Activated CD4-positive, CD25-positive, alpha-beta regulatory T cell treated with anti-CD3 and anti-CD28 coated beads, Interleukin-2, amount 50 U/mL, for 72 hours (primary cell): Measurements from ENCODE around the gene RNU1-3.
"Not testable (repeated sequence)": the region's sequence is repeated elsewhere in the genome, so short reads cannot be mapped to it uniquely, and the experiment has no call there.

Source experiments
- DNase-seq: peaks from one replicate; pipeline ENCODE4 v3.0.0; 2021

The RNU1-3 gene

DNA sequence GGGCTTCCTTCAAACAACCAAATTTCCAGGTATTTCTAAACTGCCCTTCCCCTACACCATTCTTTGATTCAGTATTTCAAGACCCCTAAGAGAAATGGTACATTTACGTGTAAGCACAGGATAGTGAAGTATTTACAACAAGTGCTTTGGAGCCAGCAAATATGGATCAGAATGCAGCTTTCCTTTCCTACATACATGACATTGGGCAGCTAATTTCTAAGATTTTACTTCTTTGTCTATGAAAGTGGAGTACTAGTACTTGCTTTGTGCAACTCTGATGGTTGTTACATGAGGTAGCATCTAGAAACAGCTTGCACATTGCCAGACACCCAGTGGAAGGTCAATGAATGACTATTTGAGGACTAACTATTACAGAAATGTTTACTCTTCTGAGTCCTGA is 15.2 kb downstream of the RNU1-3 start:
- not testable (repeated sequence) for DNase-seq

DNA sequence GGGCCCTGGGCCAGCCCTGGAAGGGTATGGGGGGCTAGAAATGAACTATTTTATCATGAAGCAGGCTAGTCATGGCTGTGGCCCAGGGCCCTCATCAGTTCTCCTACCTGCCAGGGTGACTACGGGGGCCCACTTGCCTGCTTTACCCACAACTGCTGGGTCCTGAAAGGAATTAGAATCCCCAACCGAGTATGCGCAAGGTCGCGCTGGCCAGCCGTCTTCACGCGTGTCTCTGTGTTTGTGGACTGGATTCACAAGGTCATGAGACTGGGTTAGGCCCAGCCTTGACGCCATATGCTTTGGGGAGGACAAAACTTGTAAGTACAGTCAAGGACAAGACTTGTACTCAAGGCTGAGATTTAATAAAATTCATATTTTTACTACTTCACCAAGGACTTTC is 16.8 kb downstream of the RNU1-3 start:
- DNase-seq = not testable (repeated sequence)

- peak; percentile 28 for DNase-seq
These were observed 17.4 kb downstream of the RNU1-3 start for GRCh38 chr1:16649390-16649789.

- DNase-seq = peak; percentile 24
These were observed 18.0 kb downstream of the RNU1-3 start for GRCh38 chr1:16648756-16649155.

DNA sequence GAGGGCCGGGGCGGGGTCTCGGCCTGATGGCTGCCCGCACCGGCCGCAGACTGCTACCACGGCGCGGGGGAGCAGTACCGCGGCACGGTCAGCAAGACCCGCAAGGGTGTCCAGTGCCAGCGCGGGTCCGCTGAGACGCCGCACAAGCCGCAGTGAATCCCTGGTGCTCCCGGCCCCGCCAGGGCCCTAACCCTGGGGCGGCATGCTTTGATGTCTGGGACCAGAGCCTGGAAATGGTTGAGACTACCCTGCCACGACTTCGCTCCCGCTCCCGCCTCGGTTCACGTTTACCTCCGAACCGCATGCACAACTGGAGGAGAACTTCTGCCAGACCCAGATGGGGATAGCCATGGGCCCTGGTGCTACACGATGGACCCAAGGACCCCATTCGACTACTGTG is 18.5 kb downstream of the RNU1-3 start:
- DNase-seq = peak; percentile 30

DNA sequence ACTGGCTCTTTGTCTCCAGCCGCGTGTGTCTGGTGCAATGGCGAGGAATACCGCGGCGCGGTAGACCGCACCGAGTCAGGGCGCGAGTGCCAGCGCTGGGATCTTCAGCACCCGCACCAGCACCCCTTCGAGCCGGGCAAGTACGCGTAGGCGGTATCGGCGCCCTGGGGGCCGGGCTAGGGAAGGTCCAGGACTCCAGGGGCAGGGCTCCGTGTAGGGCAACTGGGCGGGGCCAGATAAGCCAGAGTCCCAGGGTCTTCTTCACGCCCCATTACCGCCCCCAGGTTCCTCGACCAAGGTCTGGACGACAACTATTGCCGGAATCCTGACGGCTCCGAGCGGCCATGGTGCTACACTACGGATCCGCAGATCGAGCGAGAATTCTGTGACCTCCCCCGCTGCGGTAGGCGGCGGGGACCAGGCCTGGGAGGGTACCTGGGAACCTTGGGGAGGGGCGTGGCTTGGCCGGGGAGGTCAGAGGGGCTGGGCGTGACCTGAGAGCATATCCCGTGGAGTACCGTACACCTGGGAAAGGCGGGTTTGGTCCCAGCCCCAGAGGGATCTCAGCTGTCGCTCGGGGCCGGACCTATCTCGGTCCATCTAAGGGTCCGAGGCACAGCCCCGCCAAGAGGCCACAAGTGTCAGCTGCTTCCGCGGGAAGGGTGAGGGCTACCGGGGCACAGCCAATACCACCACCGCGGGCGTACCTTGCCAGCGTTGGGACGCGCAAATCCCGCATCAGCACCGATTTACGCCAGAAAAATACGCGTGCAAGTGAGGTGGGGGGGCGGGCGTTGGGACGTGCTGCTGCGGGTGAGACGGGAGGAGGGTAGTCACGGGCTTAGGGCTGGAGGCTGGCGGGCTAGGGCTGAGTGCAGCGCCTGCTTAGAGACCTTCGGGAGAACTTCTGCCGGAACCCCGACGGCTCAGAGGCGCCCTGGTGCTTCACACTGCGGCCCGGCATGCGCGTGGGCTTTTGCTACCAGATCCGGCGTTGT is 19.3 kb downstream of the RNU1-3 start:
- peak; percentile 42 for DNase-seq

DNA sequence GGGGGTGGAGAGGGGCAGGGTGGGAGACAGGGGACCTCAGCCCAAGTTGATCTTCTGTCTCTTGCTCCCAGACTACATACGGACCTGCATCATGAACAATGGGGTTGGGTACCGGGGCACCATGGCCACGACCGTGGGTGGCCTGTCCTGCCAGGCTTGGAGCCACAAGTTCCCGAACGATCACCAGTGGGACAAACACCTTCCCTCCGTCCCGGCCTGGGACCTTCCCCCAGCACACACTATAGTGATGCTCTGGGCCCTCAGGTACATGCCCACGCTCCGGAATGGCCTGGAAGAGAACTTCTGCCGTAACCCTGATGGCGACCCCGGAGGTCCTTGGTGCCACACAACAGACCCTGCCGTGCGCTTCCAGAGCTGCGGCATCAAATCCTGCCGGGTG is 20.0 kb downstream of the RNU1-3 start:
- DNase-seq = not testable (repeated sequence)

- peak; percentile 33 for DNase-seq
These were observed 20.6 kb downstream of the RNU1-3 start for GRCh38 chr1:16646061-16646664.

- DNase-seq = not testable (repeated sequence)
These were observed 21.3 kb downstream of the RNU1-3 start for GRCh38 chr1:16645271-16646060.

GRCh38 chr1:16644482-16645270 is 22.1 kb downstream of the RNU1-3 start:
- peak; percentile 100 for DNase-seq

- DNase-seq = no peak
These were observed 22.6 kb downstream of the RNU1-3 start for GRCh38 chr1:16644193-16644481.

DNA sequence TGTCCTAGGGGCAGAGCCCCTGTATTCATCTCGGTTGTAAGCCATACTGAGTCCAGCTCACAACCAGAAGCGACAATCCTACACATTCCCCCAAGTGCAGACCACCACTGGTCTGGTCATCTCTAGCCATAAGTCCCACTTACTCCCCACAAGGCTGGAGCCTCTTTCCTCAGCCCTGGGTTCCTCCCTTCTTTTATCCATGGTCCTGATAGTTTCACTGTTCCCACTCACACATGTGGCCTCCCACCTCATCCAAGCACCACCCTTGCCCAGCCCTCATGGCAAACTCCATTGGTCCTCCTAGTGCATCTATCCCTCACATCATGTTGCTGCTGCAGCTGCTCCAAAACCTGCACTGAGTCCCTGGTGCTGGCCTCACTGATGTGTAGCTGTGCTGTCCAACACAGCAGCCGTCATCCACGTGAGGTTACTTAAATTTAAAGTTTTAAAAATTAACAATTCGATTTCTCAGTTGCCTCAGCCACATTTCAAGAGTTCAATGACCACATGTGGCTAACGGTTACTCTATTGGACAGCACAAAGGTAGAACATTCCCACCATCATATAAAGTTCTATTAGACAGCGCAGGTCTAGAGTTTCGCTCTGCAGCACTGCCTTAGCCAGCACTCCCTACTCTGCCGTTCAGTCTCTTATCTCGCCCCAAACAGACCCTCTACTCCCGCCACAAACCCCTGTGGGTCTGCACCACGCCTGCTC is 23.1 kb downstream of the RNU1-3 start:
- peak; percentile 34 for DNase-seq

DNA sequence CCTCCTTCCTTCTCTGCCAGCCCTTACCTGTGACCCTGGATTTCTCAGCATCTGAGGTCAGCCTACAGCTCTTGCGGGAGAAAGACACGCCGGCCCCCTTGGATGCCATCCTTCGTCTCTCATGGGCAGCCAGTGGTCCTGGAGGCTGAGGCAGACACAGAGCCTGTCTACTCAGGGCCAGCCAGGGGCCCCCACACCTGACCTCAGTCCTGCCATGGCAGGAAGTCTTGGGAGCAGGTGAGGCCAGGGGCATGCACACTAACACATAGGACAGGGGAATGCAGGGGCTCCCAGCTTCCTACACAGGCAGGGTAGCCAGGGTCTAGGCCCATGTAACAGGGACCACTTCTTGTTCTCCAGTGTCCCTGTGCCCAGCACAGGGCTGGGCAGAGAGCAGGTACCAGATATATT is 23.7 kb downstream of the RNU1-3 start:
- DNase-seq = peak; percentile 37

GRCh38 chr1:16642025-16642966 is 24.5 kb downstream of the RNU1-3 start:
- DNase-seq = peak; percentile 32

- not testable (repeated sequence) for DNase-seq
These were observed 25.4 kb downstream of the RNU1-3 start for GRCh38 chr1:16641159-16641975.

DNA sequence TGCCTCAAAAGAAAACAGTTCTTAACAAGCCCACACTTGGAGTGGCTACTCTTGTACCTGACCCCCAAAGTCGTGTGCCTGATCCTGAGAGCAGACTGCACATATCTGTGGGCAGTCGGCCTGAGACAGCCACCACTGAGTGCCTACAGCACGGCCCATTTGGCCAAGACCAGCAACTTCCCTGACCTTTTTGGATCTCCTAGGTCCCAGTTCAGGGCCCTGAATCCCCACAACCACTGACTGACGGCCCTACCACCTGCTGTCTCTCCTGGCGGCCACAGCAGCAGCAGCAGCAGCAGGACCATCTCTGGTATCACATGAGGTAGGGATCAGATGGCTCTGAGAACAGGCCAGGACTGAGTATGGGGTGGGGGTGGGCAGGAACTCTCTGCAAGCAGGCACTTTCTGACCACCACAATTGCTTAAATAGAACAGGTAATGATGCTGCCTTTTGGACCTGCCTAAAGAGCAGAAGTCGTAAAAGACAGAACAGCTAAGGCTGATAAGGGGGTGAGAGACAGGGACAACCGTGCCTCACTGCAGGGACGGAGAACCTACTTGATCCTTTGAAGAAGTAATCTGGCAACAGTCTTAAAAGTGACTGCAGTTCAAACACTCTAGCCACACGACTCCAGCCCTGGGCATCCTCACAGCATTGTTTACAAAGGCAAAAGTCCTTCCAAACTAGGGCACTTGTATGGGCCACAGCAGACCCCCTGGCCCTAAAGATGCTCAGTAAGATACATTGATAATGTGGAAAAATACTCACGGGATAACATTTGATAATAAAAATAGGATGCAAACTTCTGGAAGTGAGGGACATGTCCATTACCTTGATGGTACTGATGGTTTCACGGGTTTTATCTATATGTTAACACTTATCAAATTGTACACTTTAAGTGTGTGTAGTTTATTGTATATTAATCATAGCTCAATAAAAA is 27.4 kb downstream of the RNU1-3 start:
- not testable (repeated sequence) for DNase-seq

DNA sequence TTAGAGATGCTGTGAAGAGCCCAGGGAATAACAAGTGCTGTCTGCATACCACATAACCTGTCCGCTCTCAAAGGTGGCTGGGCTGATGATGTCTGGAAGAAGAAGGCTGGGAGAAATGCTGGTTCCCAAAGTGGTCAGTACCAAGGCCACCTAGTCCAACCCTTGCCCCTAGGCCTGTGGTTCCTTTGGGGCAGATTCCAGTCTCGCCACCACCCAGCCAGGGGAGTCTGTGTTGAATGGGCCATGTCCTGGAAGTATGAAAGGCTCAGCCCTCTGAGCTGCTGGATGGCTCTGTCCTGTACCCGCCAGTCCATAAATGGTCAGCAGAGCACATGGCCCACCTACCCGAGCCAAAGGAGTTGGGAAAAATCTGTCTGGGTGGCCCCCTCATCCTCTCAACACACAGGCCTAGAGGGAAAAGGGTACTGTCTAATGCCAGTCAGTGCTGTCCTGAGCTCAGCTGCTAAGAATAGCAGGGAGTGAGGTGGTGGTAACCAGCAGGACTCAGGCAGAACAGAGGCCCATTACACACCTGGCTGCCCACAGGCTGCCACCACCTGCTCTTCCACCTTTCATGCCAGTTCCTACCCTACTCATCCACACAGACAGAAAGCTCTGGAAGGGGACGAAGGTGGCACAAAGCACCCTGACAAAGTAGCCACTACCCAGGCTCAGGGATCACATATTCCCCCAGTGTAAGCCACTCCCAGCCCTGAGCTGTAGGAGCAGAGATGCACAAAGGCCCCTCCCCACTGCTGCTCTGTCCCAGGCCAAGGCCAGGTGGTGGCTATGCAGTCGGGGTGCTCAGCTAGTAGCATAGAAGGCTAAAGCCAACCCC is 28.6 kb downstream of the RNU1-3 start:
- not testable (repeated sequence) for DNase-seq
